DND-41 (cell line): ENCODE results near the gene NR4A2.

Source experiments
- ATAC-seq: fragments of 200-7000 bp; cut with Tn5 transposase; 3 replicates; pipeline ENCODE4 v1.9.1; 2021; ENCODE audit warnings: low read depth; ENCODE audit not compliant: insufficient read depth
- DNase-seq: peaks from one replicate; pipeline ENCODE4 v3.0.0-alpha.2; 2020
- H2AFZ ChIP-seq: 2 replicates; pipeline ENCODE4 v1.6.0; 2012; ENCODE audit warnings: low read depth, low read length
- H3K27ac ChIP-seq: 2 replicates; pipeline ENCODE4 v1.5.1; 2012; ENCODE audit warnings: low read length, inconsistent platforms
- H3K27me3 ChIP-seq: fragments of 200-600 bp; sonication (generic); 2 replicates; pipeline ENCODE4 v1.6.0; 2012; ENCODE audit warnings: low read length, mild to moderate bottlenecking, inconsistent platforms; ENCODE audit not compliant: insufficient read depth, poor library complexity
- H3K36me3 ChIP-seq: 2 replicates; pipeline ENCODE4 v1.5.1; 2012; ENCODE audit warnings: low read length, inconsistent platforms; ENCODE audit not compliant: insufficient read depth
- H3K4me1 ChIP-seq: 2 replicates; pipeline ENCODE4 v1.5.1; 2012; ENCODE audit warnings: mild to moderate bottlenecking, low read length; ENCODE audit not compliant: insufficient read depth
- H3K4me2 ChIP-seq: 2 replicates; pipeline ENCODE4 v1.6.0; 2012; ENCODE audit warnings: mild to moderate bottlenecking, moderate library complexity, low read length, inconsistent platforms; ENCODE audit not compliant: insufficient read depth
- H3K4me3 ChIP-seq, 2 experiments: fragments of 200-600 bp in 1 of 2; shearing (Covaris generic) in 1 of 2; 2 replicates each; pipeline ENCODE4 v1.5.1; 2012 to 2016; ENCODE audit warnings: inconsistent platforms in 2 of 2, low read length in 2 of 2, mild to moderate bottlenecking in 2 of 2, low read depth in 1 of 2, moderate library complexity in 1 of 2
- H3K79me2 ChIP-seq: 2 replicates; pipeline ENCODE4 v1.6.0; 2012; ENCODE audit warnings: low read length, inconsistent platforms; ENCODE audit not compliant: insufficient read depth
- H3K9ac ChIP-seq: 2 replicates; pipeline ENCODE4 v1.6.0; 2012; ENCODE audit warnings: low read depth, mild to moderate bottlenecking, inconsistent platforms, low read length, moderate library complexity
- H3K9me3 ChIP-seq: 2 replicates; pipeline ENCODE4 v1.5.1; 2012; ENCODE audit warnings: low read length, moderate library complexity, mild to moderate bottlenecking, inconsistent platforms; ENCODE audit not compliant: insufficient read depth, severe bottlenecking
- H4K20me1 ChIP-seq: 2 replicates; pipeline ENCODE4 v1.6.0; 2012; ENCODE audit warnings: low read length; ENCODE audit not compliant: insufficient read depth
- CTCF ChIP-seq: IDR thresholded peaks from 2 replicates; pipeline ENCODE4 v1.5.1; 2012; ENCODE audit warnings: borderline replicate concordance, low read length, moderate library complexity, mild to moderate bottlenecking; ENCODE audit not compliant: poor library complexity, severe bottlenecking; ENCODE audit errors: extremely low read depth
- EZH2 ChIP-seq: IDR thresholded peaks from 3 replicates; pipeline ENCODE4 v1.6.1; 2012; ENCODE audit warnings: borderline replicate concordance, low read depth, mild to moderate bottlenecking, moderate library complexity, low read length, inconsistent platforms; ENCODE audit not compliant: severe bottlenecking

Gene NR4A2

GRCh38 chr2:156352911-156353310 lies 20.4 kb upstream of the NR4A2 start:
- H3K9ac ChIP-seq: no peak overlapping the region
- no peak overlapping the region for H3K4me3 ChIP-seq
- H3K27ac ChIP-seq: no peak overlapping the region
- H3K4me1 ChIP-seq: peaks cover 8% of the 10 kb centered on the region
- H4K20me1 ChIP-seq: no peaks in the 10 kb centered on the region
- H3K9me3 ChIP-seq: no peaks in the 10 kb centered on the region
- TF ChIP-seq CTCF (no peak), EZH2 (no peak)
- DNase-seq: no peak
- no peak for ATAC-seq
- H3K36me3 ChIP-seq: no peaks in the 10 kb centered on the region
- H3K79me2 ChIP-seq: no peaks in the 10 kb centered on the region
- no peaks in the 10 kb centered on the region for H3K27me3 ChIP-seq
- H2AFZ ChIP-seq: no peak overlapping the region
- H3K4me2 ChIP-seq: no peak overlapping the region

- Histone ChIP-seq H3K4me1 (peaks cover 8% of the 10 kb centered on the region), H2AFZ (no peak overlapping the region), H3K36me3 (no peaks in the 10 kb centered on the region), H3K27me3 (no peaks in the 10 kb centered on the region), H3K27ac (no peak overlapping the region), H4K20me1 (no peaks in the 10 kb centered on the region), H3K9ac (no peak overlapping the region), H3K4me2 (no peak overlapping the region), H3K9me3 (no peaks in the 10 kb centered on the region), H3K79me2 (no peaks in the 10 kb centered on the region), H3K4me3 (no peak overlapping the region)
- TF ChIP-seq CTCF: no peak
- no peak for TF ChIP-seq EZH2
- no peak for ATAC-seq
- no peak for DNase-seq
Observed at GRCh38 chr2:156350374-156351142, 18.0 kb upstream of the NR4A2 start.

DNA sequence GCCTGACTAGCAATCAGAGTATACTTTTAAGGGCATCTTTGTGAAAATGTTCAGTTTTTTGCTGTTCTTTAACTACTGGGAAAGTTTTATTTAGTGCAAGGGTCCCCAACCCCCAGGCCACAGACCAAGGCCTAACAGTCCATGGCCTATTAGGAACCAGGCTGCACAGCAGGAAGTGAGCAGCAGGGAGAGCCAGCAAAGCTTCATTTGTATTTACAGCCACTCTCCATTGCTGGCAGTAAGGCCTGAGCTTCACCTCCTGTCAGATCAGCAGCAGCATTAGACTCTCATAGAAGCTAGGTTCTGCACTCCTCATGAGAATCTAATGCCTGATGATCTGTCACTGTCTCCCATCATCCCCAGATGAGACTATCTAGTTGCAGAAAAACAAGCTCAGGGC lies 17.1 kb upstream of the NR4A2 start:
- Histone ChIP-seq H2AFZ (peak overlapping the region; percentile 8; the same call in 1 of the 2 replicates), H3K9ac (no peak overlapping the region), H4K20me1 (no peaks in the 10 kb centered on the region), H3K27ac (no peak overlapping the region), H3K4me2 (no peak overlapping the region), H3K9me3 (no peaks in the 10 kb centered on the region), H3K4me1 (peaks cover 8% of the 10 kb centered on the region), H3K79me2 (no peaks in the 10 kb centered on the region), H3K4me3 (no peak overlapping the region), H3K36me3 (no peaks in the 10 kb centered on the region), H3K27me3 (no peaks in the 10 kb centered on the region)
- ATAC-seq (peak; percentile 33; the same call in 1 of the 3 replicates), DNase-seq (no peak)
- TF ChIP-seq CTCF (peak; percentile 11), EZH2 (no peak)
